Hepatic stellate cell (primary cell): ENCODE measurements around the gene FAM181A.

Source experiments
- DNase-seq: peaks from one replicate; pipeline ENCODE4 v3.0.0; 2011; ENCODE audit warnings: low spot score

The FAM181A gene

GRCh38 chr14:93950948-93951634, 23.9 kb downstream of the FAM181A start:
- DNase-seq: no peak

- no peak for DNase-seq
Observed at GRCh38 chr14:93951635-93952540, 24.7 kb downstream of the FAM181A start.

DNA sequence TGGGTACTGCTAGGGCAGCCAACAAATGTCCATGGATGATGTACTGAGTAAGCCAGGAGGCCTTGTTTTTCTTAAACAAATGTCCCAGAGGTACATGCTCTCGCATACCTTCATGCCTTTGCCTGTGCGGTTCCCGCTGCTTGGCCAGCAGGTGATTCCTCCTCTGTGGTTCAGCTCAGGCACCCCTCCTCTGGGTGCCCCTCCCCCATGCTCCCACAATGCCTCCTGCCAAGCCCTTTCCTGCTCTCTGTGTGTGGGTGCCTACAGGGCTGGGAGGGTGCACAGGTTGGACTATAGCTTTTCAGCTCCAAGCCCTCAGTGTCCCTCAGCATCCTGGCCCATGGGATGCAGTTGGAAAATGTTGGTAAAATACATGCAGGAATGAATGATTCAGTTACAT, 25.7 kb downstream of the FAM181A start:
- no peak for DNase-seq

DNA sequence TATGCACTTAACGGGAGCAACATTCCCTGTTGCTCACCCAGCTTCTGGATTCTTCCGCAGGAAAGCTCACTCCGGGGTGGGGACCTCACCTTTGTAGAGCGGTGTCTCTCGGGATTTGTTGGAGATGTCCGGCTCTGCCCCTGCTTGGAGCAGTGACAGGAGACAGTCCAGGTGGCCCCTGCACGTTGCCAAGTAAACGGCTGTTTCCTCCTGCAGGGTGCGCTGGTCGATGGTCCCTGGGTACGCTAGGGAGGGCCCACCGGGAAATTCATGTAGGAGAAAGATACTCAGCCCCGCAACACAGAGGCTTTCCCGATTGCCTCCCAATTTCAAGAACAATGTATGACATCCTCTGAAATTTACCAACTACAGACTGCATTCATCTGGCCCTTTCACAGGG, 26.1 kb downstream of the FAM181A start:
- DNase-seq: no peak

DNA sequence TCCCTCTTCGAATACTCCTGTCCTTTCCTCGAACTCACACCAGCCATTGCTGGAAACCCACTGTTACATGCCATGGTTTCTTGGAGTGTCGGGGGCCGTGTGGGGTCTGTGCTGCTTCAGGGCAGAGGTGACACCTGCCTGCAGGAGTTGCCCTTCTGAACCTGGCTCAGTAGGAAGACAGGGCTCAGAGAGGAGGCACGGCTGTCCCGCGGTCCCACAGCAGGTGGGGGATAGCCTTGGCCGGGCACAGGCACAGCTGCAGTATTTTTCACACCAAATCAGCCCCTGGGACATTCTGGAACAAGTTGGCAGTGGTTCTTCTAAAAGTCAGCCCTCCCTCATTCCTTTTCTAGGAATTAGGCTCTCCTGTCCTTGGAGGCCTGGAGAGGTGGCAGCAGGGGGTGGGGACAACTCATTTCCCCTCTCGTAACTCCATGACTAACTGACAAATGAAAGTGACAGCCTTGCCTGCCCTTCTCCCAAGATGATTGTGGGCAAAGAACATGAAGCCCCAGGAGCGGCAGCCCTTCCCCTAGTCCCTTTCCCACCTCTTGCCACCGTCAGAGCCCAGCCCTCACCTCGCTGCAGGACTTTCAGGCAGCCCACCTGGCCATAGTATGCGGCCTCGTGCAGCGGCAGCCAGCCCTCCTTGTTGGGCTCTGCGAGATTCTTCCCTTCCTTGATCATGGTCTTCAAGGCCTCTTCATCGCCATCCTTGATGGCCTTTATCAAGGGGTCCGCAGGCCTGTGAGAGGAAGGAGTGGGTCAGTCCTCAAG, 26.8 kb downstream of the FAM181A start:
- no peak for DNase-seq

DNA sequence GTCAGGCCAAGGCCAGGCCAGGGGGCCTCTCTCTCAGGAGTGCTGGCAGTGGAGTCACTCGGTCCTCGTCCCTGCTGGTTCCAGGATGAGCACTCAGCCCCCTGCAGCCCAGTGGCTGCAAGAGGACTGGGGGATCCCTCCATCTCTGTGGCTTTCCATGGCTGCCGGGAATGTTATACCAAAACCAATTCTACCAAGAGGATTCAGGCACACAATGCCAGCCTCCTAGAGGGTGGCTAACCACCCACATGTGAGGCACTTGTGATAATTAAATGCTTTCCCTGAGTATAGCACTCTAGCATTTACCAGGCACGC, 27.3 kb downstream of the FAM181A start:
- no peak for DNase-seq

GRCh38 chr14:93954900-93955849, 28.0 kb downstream of the FAM181A start:
- no peak for DNase-seq

DNA sequence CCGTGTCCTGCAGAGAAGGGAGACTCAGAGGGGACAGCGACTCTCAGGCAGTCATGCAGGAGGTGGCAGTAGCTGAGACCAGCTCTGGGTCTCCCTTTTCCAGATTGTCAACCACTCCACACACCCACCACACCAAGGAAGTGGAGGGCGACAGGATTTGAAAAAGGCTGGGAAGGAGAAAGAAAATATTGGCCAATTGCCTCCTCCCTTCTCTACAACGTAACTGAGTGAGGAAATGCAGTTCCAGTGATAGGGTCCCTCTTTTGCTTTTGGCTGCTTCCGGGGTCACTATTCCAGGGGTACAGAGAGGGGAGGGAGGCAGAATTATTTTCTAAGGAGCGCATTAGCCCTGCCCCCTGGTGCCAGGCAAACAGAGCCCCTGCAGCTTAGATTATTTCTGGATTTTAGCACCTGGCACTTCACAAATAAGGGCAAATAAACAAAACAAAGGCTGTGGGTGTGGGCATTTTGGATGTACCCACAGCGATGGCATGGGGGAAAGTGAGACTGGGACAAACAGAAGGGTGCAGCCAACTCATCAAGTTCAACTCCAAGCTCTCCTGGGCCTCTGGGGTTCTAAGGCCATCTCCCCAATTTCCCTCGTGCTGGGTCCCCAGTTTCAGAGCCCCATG, 28.8 kb downstream of the FAM181A start:
- DNase-seq: no peak

DNA sequence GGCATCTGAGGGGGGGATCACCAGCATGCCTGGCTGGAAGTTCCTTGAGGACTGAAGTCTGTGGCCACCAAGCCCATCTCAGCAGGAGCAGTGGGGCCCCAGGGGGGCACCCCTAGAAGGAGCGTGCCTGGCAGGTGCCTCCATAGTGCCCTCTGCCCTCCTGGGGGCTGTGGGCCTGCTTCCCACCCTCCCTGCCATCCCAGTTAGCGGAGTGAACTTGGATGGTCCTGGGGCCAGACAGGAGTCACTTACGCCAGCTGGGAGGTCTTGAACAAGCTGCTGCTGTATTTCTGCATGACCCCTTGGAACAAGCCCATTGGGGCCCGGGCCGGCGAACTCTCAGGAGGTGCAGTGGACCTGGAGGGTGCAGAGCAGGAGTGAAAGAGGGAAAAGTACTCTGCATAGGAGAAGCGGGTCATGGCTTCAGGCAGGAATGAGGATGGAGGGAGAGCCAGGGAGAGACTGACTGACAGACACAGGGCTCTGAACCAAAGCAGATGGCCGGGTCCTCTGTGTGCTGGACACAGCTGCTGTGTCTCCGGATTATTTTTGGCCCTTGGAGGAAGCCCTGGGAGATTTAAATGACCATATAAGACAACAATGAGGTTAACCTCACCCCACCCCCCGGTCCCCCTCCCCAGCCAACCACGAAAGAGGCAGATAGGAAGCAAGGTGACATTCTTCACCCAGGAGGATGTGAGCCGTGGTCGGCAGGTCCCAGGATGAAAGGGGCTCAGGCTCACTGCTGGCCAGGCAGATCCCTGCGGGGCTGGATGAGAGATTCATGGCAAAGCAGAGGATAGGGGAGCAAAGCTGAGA, 29.6 kb downstream of the FAM181A start:
- peak; percentile 70 for DNase-seq

DNA sequence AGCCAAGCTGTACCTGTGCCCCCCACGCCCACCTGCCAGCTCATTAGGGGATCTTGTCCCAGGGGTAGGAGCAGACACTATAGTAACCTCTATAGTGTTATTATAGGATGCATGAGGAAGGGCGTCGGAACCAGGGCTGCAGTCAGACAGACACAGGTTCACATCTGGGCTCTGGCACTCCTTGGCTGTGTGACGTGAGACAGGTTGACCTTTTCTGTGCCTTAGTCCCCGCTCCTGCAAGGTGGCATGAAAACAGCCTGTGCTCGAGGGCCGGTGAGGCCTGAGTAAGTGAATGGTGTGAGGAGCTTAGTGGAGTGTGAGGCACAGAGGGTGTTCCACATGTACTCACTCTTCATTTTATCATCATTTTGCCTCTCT, 30.2 kb downstream of the FAM181A start:
- no peak for DNase-seq

- no peak for DNase-seq
Observed at GRCh38 chr14:93957751-93958566, 30.8 kb downstream of the FAM181A start.

DNA sequence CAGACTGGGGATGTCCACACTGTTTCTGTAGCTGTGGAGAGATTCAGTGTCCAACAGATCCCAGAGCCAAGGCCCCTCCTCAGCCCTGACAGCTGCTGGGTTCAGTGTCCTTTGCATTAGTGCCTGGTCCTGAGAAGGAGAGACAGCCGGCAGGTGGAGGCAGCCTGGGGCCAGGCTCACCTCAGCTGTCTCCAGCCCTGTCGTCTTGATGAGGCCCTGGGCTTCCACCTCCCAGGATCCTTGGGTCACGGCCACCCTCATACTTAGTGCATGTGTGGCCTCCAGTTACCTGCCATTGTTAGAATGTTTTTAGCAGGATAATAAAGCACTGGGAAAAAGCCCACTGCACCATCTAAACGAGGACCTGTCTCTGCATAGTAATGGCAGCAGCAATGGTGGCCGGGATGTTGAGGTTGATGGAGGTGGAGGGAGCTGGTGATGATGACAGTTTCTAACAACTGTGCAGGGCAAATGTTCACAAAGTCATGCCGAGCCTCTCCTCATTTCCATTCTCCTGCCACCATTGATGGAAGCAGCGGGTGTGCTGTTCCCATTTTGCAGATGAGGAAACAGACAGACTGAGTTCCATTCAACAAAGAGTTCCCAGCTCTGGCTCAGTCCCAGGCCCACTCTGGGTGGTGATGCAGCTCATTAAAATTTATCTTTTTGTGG, 31.6 kb downstream of the FAM181A start:
- DNase-seq: no peak

DNA sequence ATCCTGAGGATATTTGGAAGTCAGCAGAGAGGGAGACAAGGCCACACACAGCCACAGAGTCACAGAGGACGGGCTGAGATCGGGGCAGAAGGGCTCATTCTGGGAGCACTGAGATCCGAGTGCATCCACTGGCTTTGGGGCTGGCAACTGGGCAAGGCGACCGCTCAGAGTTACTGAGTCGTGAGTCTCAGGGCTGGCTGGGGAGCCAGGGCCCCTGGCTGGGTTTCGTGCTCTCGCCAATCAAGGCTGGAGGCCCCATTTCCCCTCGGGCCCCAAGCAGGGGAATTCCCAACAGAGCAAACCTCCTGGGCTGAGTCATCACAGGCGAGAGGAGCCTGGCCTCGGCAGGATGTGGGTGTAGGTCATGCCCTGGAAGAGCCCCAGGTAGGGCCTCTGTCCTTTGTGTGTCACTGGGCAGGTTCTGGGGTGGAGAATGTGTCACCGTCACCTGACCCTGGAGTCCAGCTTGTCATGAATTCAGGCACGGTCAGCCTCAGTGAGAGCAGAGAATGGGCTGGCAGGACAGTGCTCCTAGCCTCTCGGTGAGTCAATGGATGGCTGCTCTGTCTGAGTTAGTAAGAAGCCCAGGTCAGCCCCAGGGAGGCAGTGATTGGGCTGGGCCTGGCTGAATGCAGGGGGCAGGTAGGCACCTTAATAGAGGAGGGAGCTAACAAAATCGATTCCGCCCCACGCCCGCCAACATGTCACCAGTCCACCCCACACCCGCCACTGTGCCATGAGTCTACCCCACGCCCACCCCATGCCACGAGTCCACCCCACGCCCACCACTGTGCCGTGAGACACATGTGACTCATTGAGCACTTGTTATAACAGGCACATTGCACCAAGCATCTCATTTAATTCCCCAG, 32.3 kb downstream of the FAM181A start:
- DNase-seq: peak; percentile 86

- no peak for DNase-seq
Observed at GRCh38 chr14:93960108-93960475, 32.9 kb downstream of the FAM181A start.

DNA sequence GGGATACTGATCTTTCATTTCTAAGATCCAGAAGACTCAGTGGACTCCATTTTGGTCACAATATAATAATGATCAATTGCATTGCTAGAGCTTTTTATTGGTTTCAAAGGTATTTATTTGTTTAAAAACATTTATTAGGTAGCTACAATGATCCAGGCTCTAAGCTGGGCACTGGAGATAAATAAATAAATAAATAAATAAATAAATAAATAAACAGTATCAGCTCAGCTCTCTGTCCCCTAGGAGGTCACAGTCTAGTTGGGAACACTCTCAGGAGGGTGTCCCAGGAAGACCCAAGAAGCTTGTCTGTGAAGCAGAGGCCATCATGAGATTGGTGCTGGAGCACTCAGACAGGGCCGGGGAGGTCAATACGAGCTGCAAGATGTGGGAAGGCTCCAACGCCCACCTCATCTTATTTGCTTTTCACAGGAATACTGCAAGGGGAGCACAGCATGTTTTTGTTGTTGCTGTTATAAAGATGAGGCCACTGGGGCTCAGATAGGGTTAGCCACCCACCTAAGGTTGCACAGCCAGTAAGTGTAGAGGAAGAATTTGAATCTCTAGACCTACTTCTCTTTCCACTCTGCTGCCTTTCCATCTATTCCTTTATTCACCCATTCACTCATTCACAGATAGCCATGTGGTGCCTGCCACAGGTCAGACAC, 33.8 kb downstream of the FAM181A start:
- DNase-seq: no peak

GRCh38 chr14:93961620-93962019, 34.5 kb downstream of the FAM181A start:
- no peak for DNase-seq
